HL-60 (cell line): ENCODE measurements around the gene TENT5A.
A peak's percentile ranks its signal among the peaks of the same experiment; 100 is the strongest.

Experiments used
- DNase-seq, 2 experiments: peaks; one replicate each; pipeline ENCODE4 v3.0.0-alpha.2; 2010 to 2020; ENCODE audit warnings: low read depth in 1 of 2, low spot score in 1 of 2
- H3K27ac ChIP-seq: fragments of 250-450 bp; sonication (Bioruptor Pico); replicated peaks from 2 replicates; pipeline ENCODE4 v1.5.1; 2020; ENCODE audit warnings: mild to moderate bottlenecking, moderate library complexity
- H3K27me3 ChIP-seq: fragments of 250-450 bp; sonication (Bioruptor Pico); 2 replicates; pipeline ENCODE4 v1.5.1; 2021; ENCODE audit warnings: mild to moderate bottlenecking, moderate library complexity; ENCODE audit not compliant: insufficient read depth, poor library complexity, severe bottlenecking
- H3K4me3 ChIP-seq: replicated peaks from 2 replicates; pipeline ENCODE4 v1.5.1; 2011; ENCODE audit warnings: mild to moderate bottlenecking, control low read depth, low read length; ENCODE audit not compliant: insufficient read depth
- CTCF ChIP-seq: IDR thresholded peaks from one replicate; pipeline ENCODE4 v1.5.1; 2011; ENCODE audit warnings: low read length, control low read depth, inconsistent platforms; ENCODE audit not compliant: insufficient read depth
- GABPA ChIP-seq: IDR thresholded peaks from 2 replicates; pipeline ENCODE4 v1.6.1; 2012; ENCODE audit warnings: low read depth
- POLR2AphosphoS5 ChIP-seq: IDR thresholded peaks from 2 replicates; pipeline ENCODE4 v1.6.1; 2012; ENCODE audit warnings: low read depth
- REST ChIP-seq: IDR thresholded peaks from 2 replicates; pipeline ENCODE4 v1.6.1; 2012; ENCODE audit warnings: low read depth; ENCODE audit not compliant: insufficient replicate concordance
- SPI1 ChIP-seq: IDR thresholded peaks from 2 replicates; pipeline ENCODE4 v1.6.1; 2012; ENCODE audit warnings: low read depth, mild to moderate bottlenecking, borderline replicate concordance

TENT5A gene

GRCh38 chr6:81752921-81753710, 635 bp upstream of the TENT5A start:
- Histone ChIP-seq H3K4me3 (peak overlapping the region; percentile 62), H3K27ac (peak overlapping the region; percentile 98), H3K27me3 (no peaks in the 10 kb centered on the region)
- DNase-seq, result peak; percentile 59 to 93
- TF ChIP-seq GABPA (no peak), CTCF (no peak), REST (peak; percentile 49), SPI1 (no peak), POLR2AphosphoS5 (peak; percentile 85; the same call in 1 of the 2 replicates)

- peak overlapping the region; percentile 62 for H3K4me3 ChIP-seq
- peak; percentile 48 to 59 for DNase-seq
- H3K27me3 ChIP-seq, result no peaks in the 10 kb centered on the region
- no peak for TF ChIP-seq SPI1
- peak; percentile 84 for TF ChIP-seq POLR2AphosphoS5
- peak; percentile 10 for TF ChIP-seq REST
- TF ChIP-seq GABPA, result no peak
- no peak for TF ChIP-seq CTCF
- peak overlapping the region; percentile 98 for H3K27ac ChIP-seq
Observed at GRCh38 chr6:81751388-81752083, 945 bp downstream of the TENT5A start.

GRCh38 chr6:81750681-81751387, 1.6 kb downstream of the TENT5A start:
- no peak for DNase-seq
- peak overlapping the region; percentile 98 for H3K27ac ChIP-seq
- TF ChIP-seq GABPA, result no peak
- peak overlapping the region; percentile 62 for H3K4me3 ChIP-seq
- no peaks in the 10 kb centered on the region for H3K27me3 ChIP-seq

- Histone ChIP-seq H3K4me3 (peak overlapping the region; percentile 62), H3K27me3 (no peaks in the 10 kb centered on the region), H3K27ac (peak overlapping the region; percentile 98)
- no peak for DNase-seq
- TF ChIP-seq GABPA, result no peak
- no peak for TF ChIP-seq CTCF
- no peak for TF ChIP-seq POLR2AphosphoS5
- no peak for TF ChIP-seq REST
- peak; percentile 11; the same call in 1 of the 2 replicates for TF ChIP-seq SPI1
Observed at GRCh38 chr6:81750200-81750599, 2.3 kb downstream of the TENT5A start.
